Measurements from ENCODE around the gene PURA.

PURA gene

GRCh38 chr5:140142856-140143255 is 28.9 kb downstream of the PURA start:
- Histone ChIP-seq H3K27ac (ENCODE audit: poor library complexity, severe bottlenecking) (no peak overlapping the region), H3K4me3 (ENCODE audit: severe bottlenecking) (no peak overlapping the region), H3K27me3 (ENCODE audit: insufficient read depth, poor library complexity, severe bottlenecking) (no peaks in the 10 kb centered on the region), H3K36me3 (ENCODE audit: low read depth) (no peaks in the 10 kb centered on the region), H3K9me3 (ENCODE audit: severe bottlenecking) (no peaks in the 10 kb centered on the region), H3K4me1 (ENCODE audit: insufficient read depth, poor library complexity, severe bottlenecking) (no peaks in the 10 kb centered on the region)
- no peak for TF ChIP-seq CTCF (IDR thresholded peaks at IDR 0.05; ENCODE audit: poor library complexity, severe bottlenecking)
- no peak for ATAC-seq (ENCODE audit: low read depth)
- no peak for DNase-seq (ENCODE audit: low spot score)

- Histone ChIP-seq H3K4me1 (ENCODE audit: insufficient read depth, poor library complexity, severe bottlenecking) (no peaks in the 10 kb centered on the region), H3K27me3 (ENCODE audit: insufficient read depth, poor library complexity, severe bottlenecking) (no peaks in the 10 kb centered on the region), H3K9me3 (ENCODE audit: severe bottlenecking) (no peaks in the 10 kb centered on the region), H3K36me3 (ENCODE audit: low read depth) (no peaks in the 10 kb centered on the region), H3K4me3 (ENCODE audit: severe bottlenecking) (no peak overlapping the region), H3K27ac (ENCODE audit: poor library complexity, severe bottlenecking) (no peak overlapping the region)
- ATAC-seq (ENCODE audit: low read depth) (no peak), DNase-seq (ENCODE audit: low spot score) (no peak)
- TF ChIP-seq CTCF (IDR thresholded peaks at IDR 0.05; ENCODE audit: poor library complexity, severe bottlenecking), result no peak
Observed at GRCh38 chr5:140143521-140144258, 29.8 kb downstream of the PURA start.

GRCh38 chr5:140145256-140145655 is 31.3 kb downstream of the PURA start:
- no peak overlapping the region for H3K4me3 ChIP-seq (ENCODE audit: severe bottlenecking)
- no peak for DNase-seq (ENCODE audit: low spot score)
- no peak for TF ChIP-seq CTCF (IDR thresholded peaks at IDR 0.05; ENCODE audit: poor library complexity, severe bottlenecking)
- no peak overlapping the region for H3K27ac ChIP-seq (ENCODE audit: poor library complexity, severe bottlenecking)
- H3K27me3 ChIP-seq (ENCODE audit: insufficient read depth, poor library complexity, severe bottlenecking), result no peaks in the 10 kb centered on the region
- no peaks in the 10 kb centered on the region for H3K4me1 ChIP-seq (ENCODE audit: insufficient read depth, poor library complexity, severe bottlenecking)
- no peaks in the 10 kb centered on the region for H3K36me3 ChIP-seq (ENCODE audit: low read depth)
- no peaks in the 10 kb centered on the region for H3K9me3 ChIP-seq (ENCODE audit: severe bottlenecking)
- ATAC-seq (ENCODE audit: low read depth), result no peak

GRCh38 chr5:140145818-140146522 is 32.1 kb downstream of the PURA start:
- H3K36me3 ChIP-seq (ENCODE audit: low read depth), result no peaks in the 10 kb centered on the region
- no peaks in the 10 kb centered on the region for H3K9me3 ChIP-seq (ENCODE audit: severe bottlenecking)
- ATAC-seq (ENCODE audit: low read depth), result peak; percentile 90
- DNase-seq (ENCODE audit: low spot score), result no peak
- H3K4me3 ChIP-seq (ENCODE audit: severe bottlenecking), result peak overlapping the region; percentile 17
- no peak overlapping the region for H3K27ac ChIP-seq (ENCODE audit: poor library complexity, severe bottlenecking)
- TF ChIP-seq CTCF (IDR thresholded peaks at IDR 0.05; ENCODE audit: poor library complexity, severe bottlenecking), result peak; percentile 89
- H3K4me1 ChIP-seq (ENCODE audit: insufficient read depth, poor library complexity, severe bottlenecking), result no peaks in the 10 kb centered on the region
- no peaks in the 10 kb centered on the region for H3K27me3 ChIP-seq (ENCODE audit: insufficient read depth, poor library complexity, severe bottlenecking)

- H3K27ac ChIP-seq (ENCODE audit: poor library complexity, severe bottlenecking), result no peak overlapping the region
- ATAC-seq (ENCODE audit: low read depth), result no peak
- H3K4me3 ChIP-seq (ENCODE audit: severe bottlenecking), result no peak overlapping the region
- H3K27me3 ChIP-seq (ENCODE audit: insufficient read depth, poor library complexity, severe bottlenecking), result no peaks in the 10 kb centered on the region
- no peaks in the 10 kb centered on the region for H3K4me1 ChIP-seq (ENCODE audit: insufficient read depth, poor library complexity, severe bottlenecking)
- H3K36me3 ChIP-seq (ENCODE audit: low read depth), result no peaks in the 10 kb centered on the region
- no peak for TF ChIP-seq CTCF (IDR thresholded peaks at IDR 0.05; ENCODE audit: poor library complexity, severe bottlenecking)
- H3K9me3 ChIP-seq (ENCODE audit: severe bottlenecking), result no peaks in the 10 kb centered on the region
- no peak for DNase-seq (ENCODE audit: low spot score)
Observed at GRCh38 chr5:140146523-140146842, 32.6 kb downstream of the PURA start.

Measured in RWPE2 (cell line).